Neuronal stem cell (in vitro differentiated cells): ENCODE data around the gene ATG9B.
"Not testable (repeated sequence)": the region's sequence is repeated elsewhere in the genome, so short reads cannot be mapped to it uniquely, and the experiment has no call there.

Experiments used
- DNase-seq: peaks from one replicate; pipeline ENCODE4 v3.0.0-alpha.2; 2013; ENCODE audit warnings: low spot score
- H2AFZ ChIP-seq: one replicate; pipeline ENCODE4 v1.6.1; 2013; ENCODE audit warnings: mild to moderate bottlenecking, low read length, inconsistent platforms
- H2AK5ac ChIP-seq: 2 replicates; pipeline ENCODE4 v1.6.1; 2013; ENCODE audit warnings: low read depth, mild to moderate bottlenecking, inconsistent platforms, low read length, moderate library complexity, mixed read lengths
- H2BK120ac ChIP-seq: 2 replicates; pipeline ENCODE4 v1.6.1; 2013; ENCODE audit warnings: low read depth, mild to moderate bottlenecking, inconsistent platforms, low read length, moderate library complexity, mixed read lengths
- H2BK12ac ChIP-seq: one replicate; pipeline ENCODE4 v1.6.1; 2013; ENCODE audit warnings: low read length, inconsistent platforms
- H2BK15ac ChIP-seq: 2 replicates; pipeline ENCODE4 v1.6.1; 2013; ENCODE audit warnings: mild to moderate bottlenecking, low read length, inconsistent platforms, mixed read lengths
- H2BK5ac ChIP-seq: one replicate; pipeline ENCODE4 v1.6.1; 2013; ENCODE audit warnings: inconsistent platforms, mild to moderate bottlenecking, low read length, moderate library complexity
- H3K14ac ChIP-seq: one replicate; pipeline ENCODE4 v1.6.1; 2013; ENCODE audit warnings: low read length, inconsistent platforms
- H3K18ac ChIP-seq: 2 replicates; pipeline ENCODE4 v1.6.1; 2013; ENCODE audit warnings: low read length, inconsistent platforms
- H3K23ac ChIP-seq: 2 replicates; pipeline ENCODE4 v1.6.1; 2013; ENCODE audit warnings: low read depth, mild to moderate bottlenecking, mixed read lengths, low read length, inconsistent platforms; ENCODE audit not compliant: poor library complexity
- H3K27ac ChIP-seq: replicated peaks from 3 replicates; pipeline ENCODE4 v1.5.1; 2013; ENCODE audit warnings: low read length, inconsistent platforms
- H3K27me3 ChIP-seq, 3 experiments: 2 replicates each; pipeline ENCODE4 v1.6.1; 2013; ENCODE audit warnings: low read length in 3 of 3, mild to moderate bottlenecking in 2 of 3, inconsistent platforms in 1 of 3, low read depth in 1 of 3, mixed read lengths in 1 of 3, moderate library complexity in 1 of 3; ENCODE audit not compliant: control insufficient read depth in 3 of 3, insufficient read depth in 3 of 3
- H3K36me3 ChIP-seq, 2 donors: replicated peaks in 1 of 2; 2 replicates each; pipeline ENCODE4 v1.6.1; 2013; ENCODE audit warnings: low read length in 2 of 2; ENCODE audit not compliant: control insufficient read depth in 2 of 2, insufficient read depth in 2 of 2
- H3K4ac ChIP-seq: 2 replicates; pipeline ENCODE4 v1.6.1; 2013; ENCODE audit warnings: inconsistent platforms, mild to moderate bottlenecking, low read length, moderate library complexity
- H3K4me1 ChIP-seq, 2 donors: 1 replicate in 1 of 2; 2 replicates in 1 of 2; pipeline ENCODE4 v1.6.1; 2013; ENCODE audit warnings: low read length in 2 of 2, low read depth in 1 of 2; ENCODE audit not compliant: control insufficient read depth in 2 of 2, insufficient read depth in 1 of 2
- H3K4me2 ChIP-seq: one replicate; pipeline ENCODE4 v1.6.1; 2013; ENCODE audit warnings: mild to moderate bottlenecking, low read length, inconsistent platforms; ENCODE audit not compliant: insufficient read depth, poor library complexity, severe bottlenecking
- H3K4me3 ChIP-seq, 2 donors: 2 replicates each; pipeline ENCODE4 v1.5.1; 2013; ENCODE audit warnings: low read length in 2 of 2, mild to moderate bottlenecking in 2 of 2, inconsistent platforms in 1 of 2, moderate library complexity in 1 of 2
- H3K79me1 ChIP-seq: one replicate; pipeline ENCODE4 v1.6.1; 2013; ENCODE audit warnings: low read depth, mild to moderate bottlenecking, inconsistent platforms, low read length, moderate library complexity
- H3K9ac ChIP-seq: one replicate; pipeline ENCODE4 v1.6.1; 2013; ENCODE audit warnings: mild to moderate bottlenecking, low read depth, low read length, inconsistent platforms; ENCODE audit not compliant: poor library complexity
- H3K9me3 ChIP-seq, 2 donors: replicated peaks in 1 of 2; 2 replicates each; pipeline versions ENCODE3 to v1.6.1; 2013; ENCODE audit warnings: low read length in 2 of 2, mild to moderate bottlenecking in 2 of 2, inconsistent platforms in 1 of 2, low read depth in 1 of 2, mixed read lengths in 1 of 2, moderate library complexity in 1 of 2; ENCODE audit not compliant: control insufficient read depth in 2 of 2, insufficient read depth in 1 of 2
- H4K8ac ChIP-seq: one replicate; pipeline ENCODE4 v1.6.1; 2013; ENCODE audit warnings: low read depth, mild to moderate bottlenecking, inconsistent platforms, low read length, moderate library complexity
- H4K91ac ChIP-seq: one replicate; pipeline ENCODE4 v1.6.1; 2013; ENCODE audit warnings: low read length, low read depth, mild to moderate bottlenecking, inconsistent platforms; ENCODE audit not compliant: poor library complexity
- WGBS, 2 donors: extraction: QIAGEN DNeasy Blood & Tissue Kit; methylation state at CpG; one replicate each; pipeline ENCODE4 v1.1.7; 2013; ENCODE audit warnings: missing lambda C conversion rate in 2 of 2, mixed read lengths in 1 of 2; ENCODE audit not compliant: insufficient read length in 2 of 2, insufficient replicate concordance in 1 of 2; ENCODE audit errors: extremely low coverage in 2 of 2; 5-methylcytosine and 5-hydroxymethylcytosine counted together

The ATG9B gene

GRCh38 chr7:151026771-151027727, 2.8 kb upstream of the ATG9B start:
- peak overlapping the region; percentile 94 for H2AFZ ChIP-seq
- not testable (repeated sequence) for H3K18ac ChIP-seq, H2BK5ac ChIP-seq, H2BK120ac ChIP-seq, H3K27me3 ChIP-seq, H3K4ac ChIP-seq, H3K23ac ChIP-seq, H2BK15ac ChIP-seq, H4K91ac ChIP-seq, H3K9ac ChIP-seq, H3K79me1 ChIP-seq, H2BK12ac ChIP-seq, H3K36me3 ChIP-seq, H3K9me3 ChIP-seq, H4K8ac ChIP-seq, DNase-seq, H2AK5ac ChIP-seq, H3K4me2 ChIP-seq
- H3K4me1 ChIP-seq, result peaks cover 5 to 13% of the 10 kb centered on the region in 2 donors
- no CpG with 5 or more reads among the region's 19 CpGs for WGBS, 2 donors
- peak overlapping the region; percentile 38 for H3K14ac ChIP-seq
- H3K27ac ChIP-seq, result peak overlapping the region; percentile 5
- H3K4me3 ChIP-seq, result peak overlapping the region in 1 of 2 donors; percentile 77

GRCh38 chr7:151025924-151026671, 1.8 kb upstream of the ATG9B start:
- Histone ChIP-seq H3K14ac (no peak overlapping the region), H3K36me3 (no peaks in the 10 kb centered on the region), H2BK12ac (no peak overlapping the region), H3K4me3 (no peak overlapping the region), H2BK5ac (no peak overlapping the region), H2AFZ (no peak overlapping the region), H2AK5ac (peak overlapping the region; percentile 60), H3K4ac (no peak overlapping the region), H2BK120ac (no peak overlapping the region), H2BK15ac (peak overlapping the region; percentile 30), H3K18ac (no peak overlapping the region), H4K8ac (no peak overlapping the region), H3K9ac (no peak overlapping the region), H3K9me3 (no peaks in the 10 kb centered on the region), H3K79me1 (peaks cover 2% of the 10 kb centered on the region), H3K27me3 (no peaks in the 10 kb centered on the region), H3K4me1 (peaks cover 6 to 16% of the 10 kb centered on the region in 2 donors), H3K23ac (no peak overlapping the region), H4K91ac (no peak overlapping the region), H3K27ac (no peak overlapping the region), H3K4me2 (no peak overlapping the region)
- no peak for DNase-seq
- WGBS, 2 donors, result no CpG with 5 or more reads among the region's 4 CpGs

GRCh38 chr7:151023232-151023631, 1.1 kb downstream of the ATG9B start:
- Histone ChIP-seq H3K18ac (peak overlapping the region; percentile 84), H3K4me2 (no peak overlapping the region), H3K27me3 (peaks cover 0 to 12% (median 0%) of the 10 kb centered on the region in 3 experiments), H3K27ac (no peak overlapping the region), H2AFZ (no peak overlapping the region), H4K8ac (peak overlapping the region; percentile 92), H2BK5ac (peak overlapping the region; percentile 73), H2BK15ac (peak overlapping the region; percentile 65), H2BK120ac (peak overlapping the region; percentile 79), H3K4me3 (no peak overlapping the region), H3K79me1 (peaks cover 2% of the 10 kb centered on the region), H3K9me3 (peaks cover 0 to 2% of the 10 kb centered on the region in 2 donors), H3K4ac (peak overlapping the region; percentile 72), H3K36me3 (no peaks in the 10 kb centered on the region), H4K91ac (no peak overlapping the region), H2AK5ac (peak overlapping the region; percentile 72), H3K23ac (peak overlapping the region; percentile 87), H2BK12ac (peak overlapping the region; percentile 69), H3K4me1 (peaks cover 26 to 36% of the 10 kb centered on the region in 2 donors), H3K9ac (no peak overlapping the region), H3K14ac (no peak overlapping the region)
- no peak for DNase-seq
- no CpG with 5 or more reads among the region's 10 CpGs for WGBS, 2 donors

GRCh38 chr7:151020231-151020630, 4.1 kb downstream of the ATG9B start:
- peak overlapping the region; percentile 92 for H2AFZ ChIP-seq
- no peak overlapping the region for H3K9ac ChIP-seq
- peak overlapping the region in 1 of 2 donors; percentile 37 for H3K4me3 ChIP-seq
- peak overlapping the region; percentile 89 for H3K27ac ChIP-seq
- peak overlapping the region; percentile 13 for H3K18ac ChIP-seq
- no peak for DNase-seq
- no peak overlapping the region for H2BK5ac ChIP-seq
- no peaks in the 10 kb centered on the region for H3K36me3 ChIP-seq
- no peak overlapping the region for H2AK5ac ChIP-seq
- H3K4ac ChIP-seq, result no peak overlapping the region
- H4K91ac ChIP-seq, result no peak overlapping the region
- H2BK15ac ChIP-seq, result no peak overlapping the region
- H4K8ac ChIP-seq, result no peak overlapping the region
- no peak overlapping the region for H3K14ac ChIP-seq
- H3K4me1 ChIP-seq, result peaks cover 25 to 33% of the 10 kb centered on the region in 2 donors
- peak overlapping the region; percentile 27 for H2BK12ac ChIP-seq
- H3K27me3 ChIP-seq, result peaks cover 0 to 18% (median 0%) of the 10 kb centered on the region in 3 experiments
- H3K4me2 ChIP-seq, result peak overlapping the region; percentile 19
- H3K9me3 ChIP-seq, result peaks cover 0 to 2% of the 10 kb centered on the region in 2 donors
- no peak overlapping the region for H3K23ac ChIP-seq
- WGBS, 2 donors, result no CpG with 5 or more reads among the region's 7 CpGs
- H2BK120ac ChIP-seq, result no peak overlapping the region
- peaks cover 2% of the 10 kb centered on the region for H3K79me1 ChIP-seq
